ENCODE measurements around the gene NBL1.

GRCh38 chr1:19684677-19685076 lies 40.6 kb downstream of the NBL1 start:
- TF ChIP-seq EZH2 (IDR thresholded peaks at IDR 0.05; ENCODE audit: low read depth): no peak
- no peak for TF ChIP-seq CTCF (conservative IDR thresholded peaks at IDR 0.05)

Data from PC-9 (cell line).